OCI-LY7 (cell line): Measurements from ENCODE around the gene XIRP2. TPM values are rescaled to one million over a fixed set of nuclear protein-coding genes. Genes with fewer than 3 reads are reported as not detected.

Experiments used
- BruUV-seq: library from RNA; stranded (reverse); fragments of 400-500 nt; replicated peaks from 2 replicates; lab custom pipeline; 2021; lab: Mats Ljungman, UMichigan
- CTCF ChIA-PET: fragments of 300-600 bp; sonication (Branson Sonifier 250); formaldehyde crosslinking; loops from one replicate; lab custom pipeline; 2022; ENCODE audit warnings: antibody characterized with exemption; ENCODE audit not compliant: unreplicated experiment; lab: Charles Lee
- POLR2A ChIA-PET: fragments of 300-600 bp; sonication (Branson Sonifier 250); formaldehyde crosslinking; loops from one replicate; lab custom pipeline; 2022; ENCODE audit warnings: antibody characterized with exemption; lab: Charles Lee
- DNase-seq: peaks from one replicate; pipeline ENCODE4 v3.0.0-alpha.2; 2015; ENCODE audit warnings: low spot score
- H2AFZ ChIP-seq: fragments of 200-600 bp; sonication (generic), shearing (Covaris generic); 2 replicates; pipeline ENCODE4 v1.6.1; 2014; ENCODE audit warnings: mild to moderate bottlenecking, antibody characterized with exemption, low read length, moderate library complexity
- H3K27ac ChIP-seq: fragments of 200-600 bp; sonication (generic); 2 replicates; pipeline ENCODE4 v1.5.1; 2014; ENCODE audit warnings: mixed run types, low read depth, mild to moderate bottlenecking, moderate library complexity, low read length, inconsistent platforms; ENCODE audit not compliant: poor library complexity, severe bottlenecking
- H3K36me3 ChIP-seq: fragments of 200-600 bp; sonication (generic); 2 replicates; pipeline ENCODE4 v1.6.1; 2014; ENCODE audit warnings: mild to moderate bottlenecking, antibody characterized with exemption, low read length, moderate library complexity, mixed read lengths; ENCODE audit not compliant: insufficient read depth
- H3K4me1 ChIP-seq: fragments of 200-600 bp; sonication (generic); 2 replicates; pipeline ENCODE4 v1.5.1; 2014; ENCODE audit warnings: mild to moderate bottlenecking, low read length; ENCODE audit not compliant: insufficient read depth, poor library complexity, severe bottlenecking
- H3K4me2 ChIP-seq: fragments of 200-600 bp; sonication (generic); 2 replicates; pipeline ENCODE4 v1.6.1; 2014; ENCODE audit warnings: mild to moderate bottlenecking, low read length
- H3K4me3 ChIP-seq: fragments of 200-600 bp; sonication (generic); 2 replicates; pipeline ENCODE4 v1.5.1; 2014; ENCODE audit warnings: mild to moderate bottlenecking, low read depth, low read length; ENCODE audit not compliant: poor library complexity, severe bottlenecking
- H3K79me2 ChIP-seq: fragments of 200-600 bp; sonication (generic); 2 replicates; pipeline ENCODE4 v1.6.1; 2016; ENCODE audit warnings: low read depth, mild to moderate bottlenecking, low read length, moderate library complexity, mixed read lengths; ENCODE audit not compliant: insufficient read depth
- H3K9me2 ChIP-seq: fragments of 200-600 bp; sonication (generic); 2 replicates; pipeline ENCODE4 v1.6.1; 2016; ENCODE audit warnings: mild to moderate bottlenecking, low read length, mixed read lengths; ENCODE audit not compliant: insufficient read depth
- H3K9me3 ChIP-seq: fragments of 200-600 bp; sonication (generic); 2 replicates; pipeline ENCODE4 v1.6.1; 2014; ENCODE audit warnings: mild to moderate bottlenecking, mixed run types, low read length, mixed read lengths
- H4K20me1 ChIP-seq: fragments of 200-600 bp; sonication (generic); 2 replicates; pipeline ENCODE4 v1.6.1; 2014; ENCODE audit warnings: mild to moderate bottlenecking, antibody characterized with exemption, low read length, moderate library complexity, mixed read lengths; ENCODE audit not compliant: insufficient read depth
- CTCF ChIP-seq: fragments of 200-600 bp; sonication (generic); conservative IDR thresholded peaks from 2 replicates; pipeline ENCODE4 v1.5.1; 2014; ENCODE audit warnings: mild to moderate bottlenecking, antibody characterized with exemption, low read length, moderate library complexity, mixed read lengths
- EZH2phosphoT487 ChIP-seq: fragments of 200-600 bp; sonication (generic); IDR thresholded peaks from 2 replicates; pipeline ENCODE4 v1.6.1; 2018; ENCODE audit warnings: low read depth, borderline replicate concordance, mild to moderate bottlenecking, mixed run types, antibody characterized with exemption, low read length, moderate library complexity, mixed read lengths
- intact Hi-C: fragments of 100-400 bp; cut with micrococcal nuclease; formaldehyde crosslinking; loops from one replicate; pipeline ENCODE4 v1.10.0; 2022; ENCODE audit not compliant: unreplicated experiment
- total RNA-seq, 2 experiments: library from RNA; depleted of rRNA in 1 of 2; stranded (reverse); fragments of >200 nt in 1 of 2; shearing (Covaris generic) in 1 of 2; gene quantifications; 2 replicates each; pipeline ENCODE4 v1.2.3, GENCODE V29; 2014 to 2022

The XIRP2 gene
- total RNA-seq, 2 experiments from 2014 or later: not detected

- POLR2A ChIA-PET: no interaction called here
- CTCF ChIA-PET: no interaction called here
- no peak overlapping the region; the same call in 1 of the 2 replicates for H2AFZ ChIP-seq
- no peak for TF ChIP-seq EZH2phosphoT487
- peak; percentile 86 for TF ChIP-seq CTCF
- no peaks in the 10 kb centered on the region for H3K36me3 ChIP-seq
- no peaks in the 10 kb centered on the region for H4K20me1 ChIP-seq
- H3K4me3 ChIP-seq: no peak overlapping the region
- H3K27ac ChIP-seq: no peak overlapping the region
- intact Hi-C loops: loop anchor here (1.0 kb wide), 1 partner anchor 673 kb away; no protein-coding TSS in a partner anchor
- H3K79me2 ChIP-seq: no peaks in the 10 kb centered on the region
- H3K4me2 ChIP-seq: no peak overlapping the region
- BruUV-seq: no TSS peak
- no peaks in the 10 kb centered on the region for H3K4me1 ChIP-seq
- H3K9me2 ChIP-seq: no peaks in the 10 kb centered on the region
- DNase-seq: peak; percentile 23
- no peaks in the 10 kb centered on the region for H3K9me3 ChIP-seq
Measured at GRCh38 chr2:167212014-167212648, 323.9 kb downstream of the XIRP2 start.

GRCh38 chr2:167215595-167215994, 327.3 kb downstream of the XIRP2 start:
- H3K36me3 ChIP-seq: no peaks in the 10 kb centered on the region
- CTCF ChIA-PET: no interaction called here
- no peak overlapping the region for H2AFZ ChIP-seq
- no peak for DNase-seq
- intact Hi-C loops: no loop called here
- H3K9me2 ChIP-seq: no peaks in the 10 kb centered on the region
- no peaks in the 10 kb centered on the region for H4K20me1 ChIP-seq
- no peak overlapping the region for H3K4me3 ChIP-seq
- no peak overlapping the region for H3K4me2 ChIP-seq
- H3K4me1 ChIP-seq: no peaks in the 10 kb centered on the region
- no peak overlapping the region for H3K27ac ChIP-seq
- no peaks in the 10 kb centered on the region for H3K9me3 ChIP-seq
- POLR2A ChIA-PET: no interaction called here
- TF ChIP-seq CTCF: no peak
- no peak for TF ChIP-seq EZH2phosphoT487
- no TSS peak for BruUV-seq
- no peaks in the 10 kb centered on the region for H3K79me2 ChIP-seq

GRCh38 chr2:167237478-167237877, 349.2 kb downstream of the XIRP2 start:
- DNase-seq: no peak
- BruUV-seq: no TSS peak
- H3K9me2 ChIP-seq: no peaks in the 10 kb centered on the region
- no peak for TF ChIP-seq EZH2phosphoT487
- TF ChIP-seq CTCF: no peak
- H4K20me1 ChIP-seq: no peaks in the 10 kb centered on the region
- CTCF ChIA-PET: no interaction called here
- no peak overlapping the region for H2AFZ ChIP-seq
- H3K27ac ChIP-seq: no peak overlapping the region
- H3K79me2 ChIP-seq: no peaks in the 10 kb centered on the region
- H3K4me1 ChIP-seq: no peaks in the 10 kb centered on the region
- H3K4me2 ChIP-seq: no peak overlapping the region
- H3K9me3 ChIP-seq: no peaks in the 10 kb centered on the region
- intact Hi-C loops: no loop called here
- no peak overlapping the region for H3K4me3 ChIP-seq
- no peaks in the 10 kb centered on the region for H3K36me3 ChIP-seq
- POLR2A ChIA-PET: no interaction called here
